Measurements from ENCODE around the gene POU3F1.

GRCh38 chr1:38060498-38060897, 13.9 kb upstream of the POU3F1 start:
- TF ChIP-seq POLR2A (IDR thresholded peaks at IDR 0.05) (no peak), CTCF (IDR thresholded peaks at IDR 0.05) (no peak)

Measured in gastroesophageal sphincter (tissue), 3 donors.